GM10248 (cell line): ENCODE data around the gene CARNS1.

Experiments
- CTCF ChIA-PET: fragments of 300-600 bp; sonication (Branson Sonifier 250); formaldehyde crosslinking; extraction: SDS; loops from one replicate; lab custom pipeline; 2021; ENCODE audit warnings: antibody characterized with exemption; lab: Yijun Ruan, JAX
- POLR2A ChIA-PET: fragments of 350-650 bp; sonication (Branson Sonifier 250); formaldehyde crosslinking; extraction: SDS; loops from one replicate; lab custom pipeline; 2020; ENCODE audit warnings: antibody characterized with exemption; lab: Yijun Ruan, JAX
- DNase-seq: peaks from one replicate; pipeline ENCODE4 v3.0.0; 2012; ENCODE audit errors: extremely low spot score
- TF ChIP-seq, protein P1 (sequence below): IDR thresholded peaks from 2 replicates; pipeline ENCODE4 v1.5.1; 2012; ENCODE audit warnings: mild to moderate bottlenecking, low read depth; ENCODE audit errors: extremely low read depth, missing control alignments, control extremely low read depth

Gene CARNS1

GRCh38 chr11:67415501-67416304 is at the start of gene CARNS1:
CARNS1 (plus strand) TSS chr11:67415678; CDS start chr11:67416200, 522 bp downstream.
- TF ChIP-seq, protein P1, sequence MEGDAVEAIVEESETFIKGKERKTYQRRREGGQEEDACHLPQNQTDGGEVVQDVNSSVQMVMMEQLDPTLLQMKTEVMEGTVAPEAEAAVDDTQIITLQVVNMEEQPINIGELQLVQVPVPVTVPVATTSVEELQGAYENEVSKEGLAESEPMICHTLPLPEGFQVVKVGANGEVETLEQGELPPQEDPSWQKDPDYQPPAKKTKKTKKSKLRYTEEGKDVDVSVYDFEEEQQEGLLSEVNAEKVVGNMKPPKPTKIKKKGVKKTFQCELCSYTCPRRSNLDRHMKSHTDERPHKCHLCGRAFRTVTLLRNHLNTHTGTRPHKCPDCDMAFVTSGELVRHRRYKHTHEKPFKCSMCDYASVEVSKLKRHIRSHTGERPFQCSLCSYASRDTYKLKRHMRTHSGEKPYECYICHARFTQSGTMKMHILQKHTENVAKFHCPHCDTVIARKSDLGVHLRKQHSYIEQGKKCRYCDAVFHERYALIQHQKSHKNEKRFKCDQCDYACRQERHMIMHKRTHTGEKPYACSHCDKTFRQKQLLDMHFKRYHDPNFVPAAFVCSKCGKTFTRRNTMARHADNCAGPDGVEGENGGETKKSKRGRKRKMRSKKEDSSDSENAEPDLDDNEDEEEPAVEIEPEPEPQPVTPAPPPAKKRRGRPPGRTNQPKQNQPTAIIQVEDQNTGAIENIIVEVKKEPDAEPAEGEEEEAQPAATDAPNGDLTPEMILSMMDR, result no peak
- CTCF ChIA-PET, result interaction anchor here (3.6 to 5.7 kb wide), 2 partner anchors 13 kb away, joined by 33 to 50 read pairs; partner anchors contain the start of genes PPP1CA and TBC1D10C
- POLR2A ChIA-PET, result no interaction called here
- DNase-seq, result no peak

DNA sequence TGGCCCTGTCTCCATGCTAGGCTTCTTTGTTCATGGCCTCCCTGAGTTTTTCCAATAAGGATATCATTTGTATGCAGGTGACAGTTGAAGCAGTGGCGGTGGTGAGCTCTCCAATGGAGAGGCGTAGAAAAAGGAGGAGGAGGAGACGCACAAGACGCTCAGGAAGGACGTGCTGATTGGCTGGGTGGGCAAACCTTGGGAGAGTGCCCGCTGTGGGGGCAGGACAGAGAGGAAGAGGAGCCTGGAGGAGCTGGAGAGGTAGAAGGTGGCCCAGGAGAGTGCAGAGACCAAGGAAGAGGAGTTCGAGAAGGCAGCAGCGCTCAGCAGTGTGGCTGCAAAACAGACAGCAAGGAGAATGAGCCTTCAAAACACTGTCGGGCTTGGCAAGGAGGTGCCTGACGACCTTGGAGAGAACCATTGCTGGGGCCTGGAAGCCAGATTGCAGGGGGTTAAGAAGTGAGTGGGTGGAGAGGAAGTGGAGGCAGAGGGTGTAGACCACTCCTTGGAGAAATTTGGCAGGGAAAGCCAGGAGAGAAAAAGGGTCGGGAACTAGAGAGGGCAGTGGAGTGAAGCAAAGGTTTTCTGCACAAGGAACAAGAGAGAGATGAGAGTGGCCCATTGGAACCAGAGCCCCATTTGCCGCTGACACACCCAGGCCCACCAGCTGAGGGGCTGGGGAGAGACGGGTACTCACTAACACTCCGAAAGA is 49.6 kb upstream of the CARNS1 start:
- CTCF ChIA-PET, result interaction anchor here (17.5 to 42.5 kb wide), 3 partner anchors 1 to 26 kb away, joined by 242 to 1573 read pairs (median 1573); partner anchors contain the start of genes CLCF1, POLD4, PPP1CA and RAD9A
- DNase-seq, result no peak
- POLR2A ChIA-PET, result no interaction called here
- TF ChIP-seq, protein P1, result no peak

DNA sequence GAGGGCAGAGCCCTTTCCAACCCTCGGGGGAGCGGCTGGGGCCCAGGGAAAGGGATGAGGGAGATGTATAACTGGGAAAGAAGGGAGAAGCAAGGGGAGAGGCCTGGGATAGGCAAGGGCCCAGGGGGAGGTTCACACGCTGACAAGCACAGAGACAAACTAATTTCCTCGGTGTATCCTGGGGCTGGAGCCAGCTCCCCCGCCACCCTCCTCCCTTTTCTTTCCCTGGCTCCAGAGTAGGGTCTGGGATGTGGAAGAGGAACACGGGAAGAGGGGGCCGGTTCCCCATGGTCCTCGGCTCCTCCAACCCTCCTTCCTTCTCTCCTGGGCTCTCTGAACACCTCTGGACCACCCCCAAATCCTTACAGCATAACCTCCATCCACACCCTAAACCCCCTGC is 48.9 kb upstream of the CARNS1 start:
- POLR2A ChIA-PET, result no interaction called here
- CTCF ChIA-PET, result interaction anchor here (37.4 to 42.5 kb wide), 2 partner anchors 0 to 18 kb away, joined by 1573 read pairs; partner anchors contain the start of genes CLCF1, POLD4, PPP1CA and RAD9A
- DNase-seq, result no peak

GRCh38 chr11:67366961-67367760 is 48.3 kb upstream of the CARNS1 start:
- ChIA-PET CTCF (interaction anchor here (0.8 to 42.5 kb wide), 3 partner anchors 0 to 21 kb away, joined by 3 to 1573 read pairs (median 1573); partner anchors contain the start of genes CLCF1, POLD4, PPP1CA and RAD9A), POLR2A (interaction anchor here (0.6 kb wide), 1 partner anchor 35 kb away, joined by 4 read pairs; no protein-coding TSS in a partner anchor)
- TF ChIP-seq, protein P1, result no peak
- DNase-seq, result no peak

More for the DNA sequence above, 48.9 kb upstream of the CARNS1 start:
- TF ChIP-seq, protein P1, result no peak

GRCh38 chr11:67367761-67368227 is 47.7 kb upstream of the CARNS1 start:
- ChIA-PET CTCF (interaction anchor here (0.8 to 42.5 kb wide), 3 partner anchors 1 to 22 kb away, joined by 3 to 1573 read pairs (median 1573); partner anchors contain the start of genes CLCF1, POLD4, PPP1CA and RAD9A), POLR2A (interaction anchor here (0.6 kb wide), 2 partner anchors 21 to 34 kb away, joined by 4 read pairs; no protein-coding TSS in a partner anchor)
- TF ChIP-seq, protein P1, result no peak
- no peak for DNase-seq
